ENCODE data around the gene SULT1C4. TPM values are rescaled to one million over a fixed set of nuclear protein-coding genes. Genes with fewer than 3 reads are reported as not detected.

The SULT1C4 gene
- total and polyA plus RNA-seq, 2 experiments from 2014 or later = 0.87 to 2.1 TPM

DNA sequence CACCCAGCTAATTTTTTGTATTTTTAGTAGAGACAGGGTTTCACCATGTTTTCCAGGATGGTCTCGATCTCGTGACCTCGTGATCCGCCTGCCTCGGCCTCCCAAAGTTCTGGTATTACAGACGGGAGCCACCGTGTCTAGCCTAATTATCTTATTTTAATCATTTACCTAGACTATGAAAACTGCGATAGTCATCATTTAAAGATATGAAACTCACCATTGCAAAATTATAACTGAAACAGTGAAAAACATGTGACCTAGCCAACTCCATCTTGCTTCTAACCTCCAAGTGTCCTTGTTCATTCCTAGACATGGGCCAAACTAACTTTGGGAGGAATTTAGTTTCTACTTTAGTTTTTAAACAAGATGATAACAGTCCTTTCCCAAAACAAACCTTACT lies 17.4 kb downstream of the SULT1C4 start (continued):
- TF ChIP-seq ZNF462 (CRISPR knock-in tag; IDR thresholded peaks at IDR 0.05) (no peak), CREB1 (CRISPR knock-in tag; IDR thresholded peaks at IDR 0.05; ENCODE audit: low read depth) (no peak), ETS1 (IDR thresholded peaks at IDR 0.05) (no peak), NANOG (IDR thresholded peaks at IDR 0.05; ENCODE audit: borderline replicate concordance) (no peak), ZNF331 (CRISPR knock-in tag; IDR thresholded peaks at IDR 0.05; ENCODE audit: low read depth) (no peak)

- DNase-seq (ENCODE audit: low spot score) = peak; percentile 73
- peaks cover 48% of the 10 kb centered on the region for H3K36me3 Mint-ChIP-seq (ENCODE audit: low read depth)
Observed at GRCh38 chr2:108396845-108397244, 19.1 kb downstream of the SULT1C4 start.

More at GRCh38 chr2:108396845-108397244, 19.1 kb downstream of the SULT1C4 start:
- TF ChIP-seq CREB1 (CRISPR knock-in tag; IDR thresholded peaks at IDR 0.05; ENCODE audit: low read depth) (no peak), ETS1 (IDR thresholded peaks at IDR 0.05) (no peak), ZNF331 (CRISPR knock-in tag; IDR thresholded peaks at IDR 0.05; ENCODE audit: low read depth) (no peak), CTCF (conservative IDR thresholded peaks at IDR 0.05; ENCODE audit: low read depth in 2 of 2) (peak; percentile 59 to 61)
- Histone ChIP-seq H3K4me3 (no peak overlapping the region), H3K9me2 (ENCODE audit: insufficient read depth) (0 out of 2 replicates have a peak, but pooled peaks cover 6% of the 10 kb centered on the region), H3K4me1 (ENCODE audit: insufficient read depth) (peaks cover 10% of the 10 kb centered on the region), H4K20me1 (replicated peaks; ENCODE audit: insufficient read depth) (no peaks in the 10 kb centered on the region), H3K36me3 (ENCODE audit: insufficient read depth) (no peaks in the 10 kb centered on the region), H3K79me2 (replicated peaks; ENCODE audit: insufficient read depth) (no peaks in the 10 kb centered on the region), H3K27ac (ENCODE audit: low read depth) (no peak overlapping the region), H3K27me3 (ENCODE audit: insufficient read depth) (no peaks in the 10 kb centered on the region), H3F3A (replicated peaks; ENCODE audit: low read depth) (no peaks in the 10 kb centered on the region), H2AFZ (peak overlapping the region; percentile 57; the same call in 1 of the 2 replicates), H3K4me2 (no peak overlapping the region)
- ATAC-seq = peak; percentile 72
- no peaks in the 10 kb centered on the region for H3K27me3 Mint-ChIP-seq (ENCODE audit: insufficient read depth, low read depth, poor library complexity)
- peaks cover 47% of the 10 kb centered on the region for H3K9me3 Mint-ChIP-seq
- H3K4me3 Mint-ChIP-seq = no peak overlapping the region
- peaks cover 9% of the 10 kb centered on the region for H3K4me1 Mint-ChIP-seq
- no peak overlapping the region for H3K27ac Mint-ChIP-seq

Data from GM23338 (cell line).